Left colon (tissue), 2 donors: Measurements from ENCODE around the gene RAET1G. TPM values are rescaled to one million over a fixed set of nuclear protein-coding genes. Genes with fewer than 3 reads are reported as not detected.

ENCODE experiments used
- ATAC-seq: fragments of 200-7000 bp; cut with Tn5 transposase; one replicate; pipeline ENCODE4 v1.9.1; 2020; ENCODE audit warnings: mild to moderate bottlenecking, moderate library complexity
- DNase-seq, 2 donors: peaks; one replicate each; pipeline ENCODE4 v3.0.0-alpha.2; 2020
- intact Hi-C, 2 donors: fragments of 100-400 bp; cut with DNase I in 1 of 2; cut with micrococcal nuclease in 1 of 2; formaldehyde crosslinking; loops; one replicate each; pipeline versions ENCODE4 v1.11.2 to v1.14.0; 2022; cut with DNase I, micrococcal nuclease
- total RNA-seq, 2 donors: library from RNA; stranded (reverse); fragmentation: NEBNext Ultra II Directional; extraction: Animal tissue kit (Norgen Biotek cat#: 25700); gene quantifications; one replicate each; pipeline ENCODE4 v1.2.1, GENCODE V29; 2021
- donor health status: DM: no; HTN: no; CAD: no.
- donor health status: DM: yes; HTN: yes; CAD: no.

Gene RAET1G
- total RNA-seq, 2 donors from 2014 or later = not detected

DNA sequence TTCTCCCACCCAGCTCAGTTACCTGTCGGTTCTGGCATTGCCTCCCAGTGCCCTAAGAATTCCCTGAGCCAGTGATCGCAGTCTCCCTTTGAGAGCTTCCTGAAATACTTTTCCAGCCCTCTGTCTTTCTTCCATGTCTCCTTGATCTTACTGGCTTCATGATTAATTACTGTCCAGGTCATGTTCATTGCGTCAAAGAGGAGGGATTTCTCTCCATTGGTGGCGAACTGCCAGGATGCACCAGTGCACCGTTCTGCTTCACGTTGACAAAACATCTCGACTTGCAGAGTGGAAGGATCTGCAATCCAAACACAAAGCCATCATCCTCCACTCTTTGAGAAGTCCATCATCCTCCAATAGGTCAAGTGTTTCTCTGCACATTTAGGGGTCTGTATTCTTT lies 33.6 kb downstream of the RAET1G start:
- intact Hi-C loops = no loop called here
- ATAC-seq = no peak
- DNase-seq = no peak

DNA sequence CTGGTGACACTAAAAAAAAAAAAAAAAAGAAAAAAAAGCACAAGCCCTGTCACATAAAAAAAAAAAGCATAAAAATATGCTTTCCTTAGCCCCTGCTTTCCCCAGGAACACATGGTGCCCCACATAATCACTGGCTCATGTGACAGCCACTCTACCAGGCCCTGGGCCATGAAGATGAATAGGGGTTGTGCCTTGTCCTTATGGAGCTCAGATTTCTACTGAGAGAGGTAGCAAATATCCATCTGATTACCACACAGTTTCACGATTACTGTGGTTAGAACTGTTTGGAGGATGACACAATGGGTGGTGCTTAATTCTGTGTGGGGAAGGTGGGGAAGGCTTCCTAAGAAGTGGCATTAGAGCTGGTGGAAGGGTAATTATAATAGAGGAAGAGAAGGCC lies 34.3 kb downstream of the RAET1G start:
- ATAC-seq (no peak), DNase-seq (no peak)
- intact Hi-C loops = no loop called here

- ATAC-seq (peak; percentile 92), DNase-seq (peak in 1 of 2 donors; percentile 18)
- intact Hi-C loops = no loop called here
These were observed 34.8 kb downstream of the RAET1G start for GRCh38 chr6:149888093-149888492.

DNA sequence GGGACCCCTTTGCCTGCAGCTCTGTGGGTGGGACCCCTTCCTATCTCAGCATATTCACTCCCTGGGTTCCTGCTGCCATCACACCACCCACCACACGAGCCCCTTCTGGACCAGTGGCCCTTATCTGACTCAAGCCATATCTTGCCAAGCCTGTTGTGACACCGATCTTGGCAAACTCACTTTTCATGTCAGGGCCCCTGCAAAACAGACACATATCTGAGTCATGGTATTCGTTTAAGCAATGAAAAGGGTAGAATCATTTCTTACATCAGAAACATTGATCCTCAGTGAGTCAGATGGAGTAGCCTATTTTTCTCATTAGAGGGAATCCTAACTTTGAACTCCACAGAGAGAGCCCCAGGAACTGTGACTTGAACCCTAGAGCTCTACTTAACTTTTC lies 35.6 kb downstream of the RAET1G start:
- ATAC-seq (no peak), DNase-seq (no peak)
- intact Hi-C loops = no loop called here

GRCh38 chr6:149885888-149886287 lies 37.0 kb downstream of the RAET1G start:
- DNase-seq (no peak), ATAC-seq (no peak)
- intact Hi-C loops = no loop called here

DNA sequence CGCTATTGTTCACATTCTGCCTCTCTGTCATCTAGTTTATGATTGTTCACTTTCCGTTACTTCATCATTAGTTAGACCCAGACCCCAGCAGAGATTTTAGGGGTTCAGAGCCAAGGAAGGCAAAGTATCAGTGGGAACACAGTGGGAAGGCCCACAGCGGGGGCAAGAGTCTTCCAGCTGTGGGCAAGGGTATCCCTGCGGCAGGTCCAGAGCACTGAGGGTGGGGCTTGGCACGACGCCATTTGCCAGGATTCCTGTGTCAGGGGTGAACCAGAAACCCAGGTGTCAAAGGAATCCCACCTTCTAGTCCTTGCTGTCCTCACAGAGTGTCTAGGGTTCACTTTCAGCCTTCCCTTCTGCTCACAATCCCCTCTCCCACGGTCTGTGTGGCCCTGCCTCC lies 38.3 kb downstream of the RAET1G start:
- intact Hi-C loops = no loop called here
- no peak for DNase-seq
- no peak for ATAC-seq

DNA sequence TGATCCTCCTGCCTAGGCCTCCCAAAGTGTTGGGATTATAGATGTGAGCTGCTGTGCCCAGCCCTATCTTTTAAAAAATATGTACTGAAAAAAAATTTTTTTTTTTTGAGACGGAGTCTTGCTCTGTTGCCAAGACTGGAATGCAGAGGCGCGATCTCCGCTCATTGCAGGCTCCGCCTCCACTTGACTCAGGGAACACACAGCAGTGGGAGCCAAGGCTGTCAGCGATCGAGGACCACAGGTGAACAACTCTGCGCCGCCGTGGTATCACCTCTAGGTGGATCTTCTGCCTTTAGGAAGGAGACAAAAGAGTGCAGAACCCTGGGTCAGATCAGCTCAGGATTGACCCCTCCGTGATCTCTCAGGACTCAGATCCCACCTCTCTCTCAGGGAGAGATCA lies 38.7 kb downstream of the RAET1G start:
- ATAC-seq (peak; percentile 35), DNase-seq (no peak)
- intact Hi-C loops = no loop called here

DNA sequence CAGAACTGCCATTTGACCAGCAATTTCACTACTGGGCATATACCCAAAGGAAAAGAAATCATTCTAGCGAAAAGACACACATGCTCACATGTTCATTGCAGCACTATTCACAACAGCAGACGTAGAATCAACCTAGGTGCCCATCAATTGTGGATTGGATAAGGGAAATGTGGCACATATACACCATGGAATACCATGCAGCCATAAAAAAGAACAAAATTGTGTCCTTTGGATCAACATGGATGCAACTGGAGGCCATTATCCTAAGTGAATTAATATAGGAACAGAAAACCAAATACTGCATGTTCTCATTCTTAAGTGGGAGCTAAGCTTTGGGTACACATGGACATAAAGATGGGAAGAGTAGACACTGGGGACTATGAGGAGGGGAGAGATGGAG lies 41.1 kb downstream of the RAET1G start:
- no peak for ATAC-seq
- intact Hi-C loops = no loop called here

GRCh38 chr6:149881066-149881766 lies 41.7 kb downstream of the RAET1G start:
- intact Hi-C loops = no loop called here
- DNase-seq (no peak), ATAC-seq (no peak)

More for the DNA sequence above, 41.1 kb downstream of the RAET1G start:
- DNase-seq = no peak

DNA sequence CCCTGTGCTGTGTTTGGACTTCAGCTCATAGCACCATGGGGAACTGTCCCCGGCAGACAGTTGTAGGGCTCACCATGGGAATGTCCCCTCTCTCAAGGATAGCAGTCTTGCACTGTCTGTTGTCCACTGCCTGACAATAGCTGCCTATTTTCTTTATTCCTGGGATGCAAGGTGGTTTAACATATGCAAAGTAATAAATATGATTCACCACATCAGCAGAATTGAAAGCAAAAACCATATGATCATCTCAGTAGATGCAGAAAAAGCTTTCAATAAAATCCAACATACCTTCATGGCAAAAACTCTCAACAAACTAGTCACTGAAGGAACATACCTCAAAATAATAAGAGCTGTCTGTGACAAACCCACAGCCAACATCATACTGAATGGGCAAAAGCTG lies 45.3 kb downstream of the RAET1G start:
- ATAC-seq (no peak), DNase-seq (no peak)
- intact Hi-C loops = no loop called here

- intact Hi-C loops = no loop called here
- no peak for DNase-seq
- ATAC-seq = no peak
These were observed 46.5 kb downstream of the RAET1G start for GRCh38 chr6:149876241-149876933.

DNA sequence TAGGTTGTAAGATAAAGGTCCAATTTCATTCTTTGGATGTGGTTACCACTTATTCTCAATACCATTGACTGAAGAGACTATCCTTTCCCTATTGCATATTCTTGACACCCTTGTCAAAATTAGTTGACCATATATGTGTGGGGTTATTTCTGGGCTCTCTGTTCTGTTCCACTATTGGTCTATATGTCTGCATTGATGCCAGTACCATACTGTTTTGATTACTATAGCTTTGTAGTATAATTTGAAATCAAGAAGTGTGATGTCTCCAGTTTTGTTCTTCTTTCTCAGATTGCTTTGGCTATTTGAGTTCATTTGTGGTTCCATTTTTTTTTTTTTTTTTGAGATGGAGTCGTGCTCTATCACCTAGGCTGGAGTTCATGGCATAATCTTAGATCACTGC lies 50.7 kb downstream of the RAET1G start:
- DNase-seq (no peak), ATAC-seq (no peak)
- intact Hi-C loops = no loop called here

- DNase-seq (no peak), ATAC-seq (no peak)
- intact Hi-C loops = no loop called here
These were observed 51.7 kb downstream of the RAET1G start for GRCh38 chr6:149871182-149871581.

- DNase-seq = no peak
- intact Hi-C loops = no loop called here
- ATAC-seq = no peak
These were observed 53.5 kb downstream of the RAET1G start for GRCh38 chr6:149869275-149869892.

- intact Hi-C loops = no loop called here
- no peak for DNase-seq
- ATAC-seq = no peak
These were observed 54.9 kb downstream of the RAET1G start for GRCh38 chr6:149867876-149868640.

Other genes starting within 250 kb of the RAET1G start
- gene LATS1, start 205.0 kb downstream of the RAET1G start, total RNA-seq = 10 to 100 TPM; 21.7 to 22.7 TPM
- gene NUP43, start 176.6 kb downstream of the RAET1G start, total RNA-seq = 10 to 100 TPM; 19.6 to 29.4 TPM
- gene PCMT1, start 173.4 kb downstream of the RAET1G start, total RNA-seq = 10 to 100 TPM; 52.4 to 55.9 TPM
- 10 to 100 TPM; 21.9 to 22.2 TPM for gene LRP11, start 58.8 kb downstream of the RAET1G start, total RNA-seq
- gene RAET1E, start 25.0 kb downstream of the RAET1G start, total RNA-seq = under 1 TPM in 1 of 2 donors, not detected in 1; 0.61 TPM
- under 1 TPM in 1 of 2 donors, not detected in 1; 0.31 TPM for gene ULBP2, start 18.9 kb upstream of the RAET1G start, total RNA-seq
- under 1 TPM in 1 of 2 donors, not detected in 1; 0.09 TPM for gene ULBP1, start 40.8 kb upstream of the RAET1G start, total RNA-seq
- gene RAET1L, start 102.4 kb upstream of the RAET1G start, total RNA-seq = not detected
- gene ULBP3, start 146.0 kb upstream of the RAET1G start, total RNA-seq = 1 to 10 TPM; 1.2 to 1.5 TPM
- gene PPP1R14C, start 219.9 kb upstream of the RAET1G start, total RNA-seq = 10 to 100 TPM; 28.9 to 40.0 TPM